ENCODE results near the gene RASA3.
"Not testable (repeated sequence)": the region's sequence is repeated elsewhere in the genome, so short reads cannot be mapped to it uniquely, and the experiment has no call there.

RASA3 gene

DNA sequence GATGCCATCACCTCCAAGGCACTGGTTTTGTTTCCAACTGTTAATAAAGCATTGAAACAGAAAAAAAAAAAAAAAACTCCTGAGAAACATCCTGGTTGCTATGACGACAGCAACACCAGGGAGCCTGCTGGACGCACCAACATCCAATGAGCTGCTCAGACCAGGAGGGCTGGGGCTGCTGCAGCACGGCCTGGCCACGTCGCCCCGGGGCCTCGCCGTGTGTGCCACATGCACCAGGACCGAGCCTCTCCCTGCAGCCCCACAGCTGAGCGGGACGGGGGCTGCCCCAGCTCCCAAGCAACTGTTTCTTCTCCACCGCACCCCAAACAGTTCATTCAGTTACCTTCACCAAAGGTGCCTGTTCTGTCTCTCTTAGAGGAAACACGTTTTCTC lies 54.5 kb downstream of the RASA3 start:
- DNase-seq: peak in 1 of 5 experiments; percentile 7

GRCh38 chr13:114077099-114077932 lies 55.1 kb downstream of the RASA3 start:
- no peak for DNase-seq

DNA sequence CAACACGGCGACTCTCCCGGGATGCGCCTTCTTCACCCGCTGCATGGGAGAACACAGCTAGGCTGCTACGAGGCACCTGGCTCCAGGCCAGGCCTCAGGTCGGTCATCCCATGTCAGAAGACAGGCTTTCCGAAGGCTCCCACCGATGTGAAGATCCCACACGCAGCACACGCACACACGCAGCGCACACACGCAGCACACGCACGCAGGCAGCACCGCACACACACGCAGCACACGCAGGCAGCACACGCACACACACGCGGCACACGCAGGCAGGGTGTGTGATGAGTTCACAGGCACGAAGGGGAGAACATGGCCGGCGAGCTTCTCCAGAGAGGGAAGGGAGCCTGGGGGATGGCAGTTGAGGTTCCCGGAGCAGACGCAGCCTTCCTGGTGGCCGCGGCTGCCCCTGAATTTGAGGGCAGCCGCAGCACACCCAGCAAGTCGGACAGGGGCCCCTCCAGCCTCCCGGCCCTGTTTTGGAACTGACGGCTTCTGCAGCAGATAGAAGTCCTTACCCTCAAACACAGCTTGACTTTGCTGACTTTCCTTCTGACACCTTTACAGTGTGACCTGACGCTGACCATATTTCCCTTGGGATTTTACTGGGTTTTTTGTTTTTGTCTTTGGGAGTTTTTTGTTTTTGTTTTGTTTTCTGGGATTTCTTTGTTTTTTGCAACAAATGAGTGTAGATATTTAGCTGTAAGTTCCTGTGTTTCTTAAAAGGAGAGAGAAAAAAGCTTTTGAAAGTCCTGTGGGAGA lies 55.9 kb downstream of the RASA3 start:
- DNase-seq: no peak

- not testable (repeated sequence) for DNase-seq
Observed at GRCh38 chr13:114075811-114076210, 56.6 kb downstream of the RASA3 start.

GRCh38 chr13:114074671-114075315 lies 57.6 kb downstream of the RASA3 start:
- no peak for DNase-seq

- no peak for DNase-seq
Observed at GRCh38 chr13:114073881-114074612, 58.4 kb downstream of the RASA3 start.

GRCh38 chr13:114072421-114072820 lies 60.0 kb downstream of the RASA3 start:
- no peak for DNase-seq

DNA sequence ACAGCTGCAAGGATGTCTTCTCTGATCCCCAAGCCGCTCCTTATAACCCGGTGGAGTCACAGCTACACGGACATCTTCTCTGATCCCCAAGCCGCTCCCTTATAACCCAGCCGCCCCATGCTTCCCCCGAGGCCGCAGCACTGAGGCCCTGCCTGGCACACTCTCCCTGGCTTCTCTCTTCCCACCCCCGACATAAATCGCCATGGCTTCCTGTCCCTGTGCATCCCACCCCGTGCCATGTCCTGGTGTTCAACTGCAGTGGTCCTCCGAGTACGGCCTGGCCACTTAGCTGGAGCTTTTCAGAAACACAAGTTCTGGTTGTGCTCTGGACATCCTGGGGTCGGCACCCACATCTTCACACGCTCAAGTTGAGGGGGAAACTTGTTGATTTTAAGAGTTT lies 60.4 kb downstream of the RASA3 start:
- DNase-seq: no peak

- DNase-seq: no peak
Observed at GRCh38 chr13:114071410-114071809, 61.0 kb downstream of the RASA3 start.

DNA sequence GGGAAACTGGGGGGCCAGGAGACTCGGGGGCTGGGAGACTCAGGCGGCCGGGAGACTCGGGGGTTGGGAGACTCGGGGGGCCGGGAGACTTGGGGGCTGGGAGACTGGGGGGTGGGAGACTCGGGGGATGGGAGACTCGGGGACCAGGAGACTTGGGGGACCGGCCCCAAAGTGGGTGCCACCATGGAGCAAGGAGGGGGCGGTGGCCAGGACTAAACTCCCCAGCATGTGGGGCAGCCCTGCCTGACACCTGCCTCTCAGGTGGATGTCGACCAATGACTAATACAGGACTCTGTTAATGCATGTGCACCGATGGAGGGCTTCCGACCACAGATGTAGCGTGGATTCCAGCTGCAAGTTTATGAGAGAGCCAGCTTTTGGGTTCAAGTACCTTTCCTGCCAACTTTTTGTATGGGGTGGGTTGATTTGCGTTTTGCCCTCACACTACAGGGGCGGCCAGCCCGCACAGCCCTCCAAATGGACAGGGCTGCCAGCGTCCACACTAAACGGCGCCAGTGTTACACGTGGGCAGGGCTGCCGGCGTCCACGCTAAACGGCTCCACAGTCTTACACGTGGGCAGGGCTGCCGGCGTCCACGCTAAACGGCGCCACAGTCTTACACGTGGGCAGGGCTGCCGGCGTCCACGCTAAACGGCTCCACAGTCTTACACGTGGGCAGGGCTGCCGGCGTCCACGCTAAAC lies 62.2 kb downstream of the RASA3 start:
- DNase-seq: no peak

GRCh38 chr13:114069376-114070097 lies 62.9 kb downstream of the RASA3 start:
- no peak for DNase-seq

GRCh38 chr13:114068656-114069318 lies 63.6 kb downstream of the RASA3 start:
- DNase-seq: peak in 1 of 5 experiments; percentile 7

GRCh38 chr13:114067886-114068651 lies 64.4 kb downstream of the RASA3 start:
- DNase-seq: peak; percentile 9 to 36 (median 23)

- peak in 2 of 5 experiments; percentile 31 to 37 for DNase-seq
Observed at GRCh38 chr13:114067381-114067885, 65.0 kb downstream of the RASA3 start.

- no peak for DNase-seq
Observed at GRCh38 chr13:114066956-114067355, 65.5 kb downstream of the RASA3 start.

DNA sequence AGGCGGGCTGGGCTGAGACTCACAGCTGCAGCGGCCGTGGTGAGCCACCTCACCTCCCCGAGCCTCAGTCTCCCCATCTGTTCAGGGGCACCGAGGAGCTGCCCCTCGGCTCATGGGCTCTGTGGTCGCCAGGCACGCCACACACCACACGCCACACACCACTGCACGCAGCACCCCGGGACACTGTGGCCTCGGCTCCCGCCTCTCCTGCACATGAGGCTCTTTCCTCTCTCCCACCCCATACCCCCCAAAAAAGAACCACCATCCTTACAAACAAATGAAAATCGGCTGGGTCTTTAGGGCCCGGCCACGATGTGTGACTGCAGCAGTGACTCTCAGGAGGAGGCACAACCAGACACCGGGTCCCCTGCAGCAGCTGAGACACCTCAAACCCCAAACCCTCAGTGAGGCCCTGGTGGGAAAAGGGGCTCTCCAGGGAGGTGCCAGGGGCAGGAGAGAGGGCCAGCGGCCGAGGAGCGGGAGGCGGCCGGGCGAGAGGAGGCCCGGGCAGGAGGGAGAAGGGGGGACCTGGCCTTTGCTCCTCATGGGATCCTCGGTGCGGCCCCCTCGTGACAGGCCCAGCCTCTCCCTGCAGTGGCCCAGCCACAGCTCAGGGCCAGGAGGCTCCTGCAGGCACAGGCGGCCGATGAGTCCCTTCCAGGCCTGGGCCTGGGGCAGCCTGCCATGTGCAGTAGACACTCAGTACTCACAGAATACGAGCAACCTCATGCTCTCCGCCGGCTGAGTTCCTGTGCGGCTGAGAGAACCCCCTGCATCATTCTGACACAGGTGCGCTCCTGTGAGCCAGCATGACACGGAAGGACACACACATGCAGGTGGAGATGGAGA lies 66.3 kb downstream of the RASA3 start:
- DNase-seq: peak in 1 of 5 experiments; percentile 8

DNA sequence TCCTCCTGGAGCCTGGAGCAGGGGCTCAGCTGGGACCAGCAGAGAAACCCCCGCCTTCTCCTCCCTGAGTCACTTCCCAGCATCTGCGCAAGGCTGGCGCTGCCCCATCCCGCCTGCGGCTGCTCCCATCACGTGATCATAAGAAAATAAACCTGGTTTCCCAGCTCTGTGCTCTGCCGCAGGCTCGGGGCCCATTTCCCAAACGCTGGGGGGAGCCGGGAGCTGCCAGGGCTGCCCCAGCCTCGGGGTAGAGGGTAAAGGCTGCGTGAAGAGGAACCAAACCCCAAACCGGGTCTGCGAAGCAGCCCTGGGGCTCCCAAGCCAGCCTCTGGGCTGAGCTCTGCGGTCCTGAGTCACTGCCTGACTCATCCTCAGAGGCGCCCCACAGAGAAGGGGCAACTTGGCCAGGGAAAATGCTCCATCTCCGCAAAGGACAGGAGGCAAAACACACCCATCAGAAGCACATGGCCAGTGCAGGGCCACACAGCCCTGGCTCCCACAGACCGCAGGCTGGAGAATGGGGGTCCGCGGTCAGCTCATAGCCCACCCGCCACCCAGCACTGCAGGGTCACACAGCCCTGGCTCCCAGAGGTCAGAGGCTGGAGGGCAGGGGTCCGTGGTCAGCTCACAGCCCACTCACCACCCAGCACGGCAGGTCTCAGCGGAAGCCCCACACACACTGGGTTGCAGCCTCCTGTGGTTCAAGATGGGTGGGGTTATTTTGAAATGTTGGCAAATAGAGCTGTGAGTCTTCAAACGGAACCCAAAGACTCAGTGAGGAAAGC lies 67.1 kb downstream of the RASA3 start:
- DNase-seq: peak; percentile 20 to 72 (median 60)
